ENCODE data around the gene ETV6. TPM values are rescaled to one million over a fixed set of nuclear protein-coding genes. Genes with fewer than 3 reads are reported as not detected.

Gene ETV6
- total RNA-seq, 1 experiment from 2014 or later, result 14.1 TPM

- ChIA-PET RAD21 (ENCODE audit: low non-redundant PET in 1 of 2, low total read pairs in 2 of 2, uncharacterized antibody in 2 of 2, unreplicated experiment in 2 of 2) (no interaction called here), CTCF (no interaction called here), POLR2A (no interaction called here)
- Histone ChIP-seq H3K36me3 (ENCODE audit: control insufficient read depth in 1 of 2, insufficient read depth in 2 of 2, low read length in 2 of 2) (no peaks in the 10 kb centered on the region), H3K9me2 (ENCODE audit: insufficient read depth) (no peaks in the 10 kb centered on the region), H3K4me1 (ENCODE audit: control insufficient read depth in 1 of 2, insufficient read depth in 2 of 2, low read length in 2 of 2) (no peaks in the 10 kb centered on the region), H3K27me3 (ENCODE audit: insufficient read depth, low read length) (no peaks in the 10 kb centered on the region), H3K9me3 (ENCODE audit: control insufficient read depth in 1 of 2, insufficient read depth in 1 of 2, low read depth in 1 of 2, low read length in 2 of 2) (no peaks in the 10 kb centered on the region), H4K20me1 (ENCODE audit: insufficient read depth) (no peaks in the 10 kb centered on the region), H3K4me2 (ENCODE audit: low read length) (no peak overlapping the region), H3K27ac (ENCODE audit: low read depth, low read length) (no peak overlapping the region), H2AFZ (ENCODE audit: low read depth, low read length, poor library complexity, severe bottlenecking) (no peak overlapping the region), H3K79me2 (ENCODE audit: insufficient read depth, low read length) (no peaks in the 10 kb centered on the region), H3K9ac (ENCODE audit: low read length) (no peak overlapping the region), H3K4me3 (replicated peaks in 1 of 2; ENCODE audit: low read depth in 1 of 2, low read length in 2 of 2) (no peak overlapping the region)
- DNase-seq (ENCODE audit: low read depth, low spot score) (no peak), ATAC-seq (no peak)
- intact Hi-C loops (cut with micrococcal nuclease), result no loop called here
- no peak for TF ChIP-seq FOSL1 (IDR thresholded peaks at IDR 0.05; ENCODE audit: low read depth)
- no peak for TF ChIP-seq EZH2 (IDR thresholded peaks at IDR 0.05)
- no peak for TF ChIP-seq ATF3 (IDR thresholded peaks at IDR 0.05)
- TF ChIP-seq ELF1 (IDR thresholded peaks at IDR 0.05; ENCODE audit: borderline replicate concordance, low read depth), result no peak
- no peak for TF ChIP-seq SIN3A (IDR thresholded peaks at IDR 0.05; ENCODE audit: low read depth)
- no peak for TF ChIP-seq EGR1 (IDR thresholded peaks at IDR 0.05; ENCODE audit: low read depth)
- TF ChIP-seq POLR2A (IDR thresholded peaks at IDR 0.05; ENCODE audit: borderline replicate concordance, extremely low read depth, insufficient read depth, insufficient read length), result no peak
- no peak for TF ChIP-seq CTCF (IDR thresholded peaks at IDR 0.05 in 2 of 3, conservative IDR thresholded peaks at IDR 0.05 in 1 of 3; ENCODE audit: borderline replicate concordance in 1 of 3, insufficient read depth in 1 of 3, low read depth in 2 of 3, low read length in 2 of 3)
- TF ChIP-seq SP1 (IDR thresholded peaks at IDR 0.05; ENCODE audit: low read depth), result no peak
- no peak for TF ChIP-seq ZNF274 (IDR thresholded peaks at IDR 0.05; ENCODE audit: low read depth, low read length)
- TF ChIP-seq, protein P1, sequence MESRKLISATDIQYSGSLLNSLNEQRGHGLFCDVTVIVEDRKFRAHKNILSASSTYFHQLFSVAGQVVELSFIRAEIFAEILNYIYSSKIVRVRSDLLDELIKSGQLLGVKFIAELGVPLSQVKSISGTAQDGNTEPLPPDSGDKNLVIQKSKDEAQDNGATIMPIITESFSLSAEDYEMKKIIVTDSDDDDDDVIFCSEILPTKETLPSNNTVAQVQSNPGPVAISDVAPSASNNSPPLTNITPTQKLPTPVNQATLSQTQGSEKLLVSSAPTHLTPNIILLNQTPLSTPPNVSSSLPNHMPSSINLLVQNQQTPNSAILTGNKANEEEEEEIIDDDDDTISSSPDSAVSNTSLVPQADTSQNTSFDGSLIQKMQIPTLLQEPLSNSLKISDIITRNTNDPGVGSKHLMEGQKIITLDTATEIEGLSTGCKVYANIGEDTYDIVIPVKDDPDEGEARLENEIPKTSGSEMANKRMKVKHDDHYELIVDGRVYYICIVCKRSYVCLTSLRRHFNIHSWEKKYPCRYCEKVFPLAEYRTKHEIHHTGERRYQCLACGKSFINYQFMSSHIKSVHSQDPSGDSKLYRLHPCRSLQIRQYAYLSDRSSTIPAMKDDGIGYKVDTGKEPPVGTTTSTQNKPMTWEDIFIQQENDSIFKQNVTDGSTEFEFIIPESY (IDR thresholded peaks at IDR 0.05; ENCODE audit: extremely low read depth, insufficient replicate concordance, low read length), result no peak
- no peak for TF ChIP-seq JUND (IDR thresholded peaks at IDR 0.05)
- no peak for TF ChIP-seq YY1 (IDR thresholded peaks at IDR 0.05; ENCODE audit: extremely low read depth, insufficient replicate concordance, low read depth, low read length)
- no TSS peak for BruUV-seq (replicated peaks)
Observed at GRCh38 chr12:11827091-11828061, 177.9 kb downstream of the ETV6 start.
